OCI-LY3 (cell line): ENCODE measurements around the gene MOB3B.

ENCODE experiments used
- EZH2phosphoT487 ChIP-seq: fragments of 200-600 bp; shearing (Covaris generic); IDR thresholded peaks from 2 replicates; pipeline ENCODE4 v1.6.1; 2018; ENCODE audit warnings: antibody characterized with exemption, mixed run types, low read depth
- TF ChIP-seq, protein P1 (sequence below): fragments of 200-600, 300-600 bp; sonication (generic); IDR thresholded peaks from 2 replicates; pipeline ENCODE4 v1.5.1; 2014; ENCODE audit warnings: antibody characterized with exemption, low read length, low read depth

GRCh38 chr9:27335075-27335474 is 194.5 kb downstream of the MOB3B start:
- TF ChIP-seq, protein P1, sequence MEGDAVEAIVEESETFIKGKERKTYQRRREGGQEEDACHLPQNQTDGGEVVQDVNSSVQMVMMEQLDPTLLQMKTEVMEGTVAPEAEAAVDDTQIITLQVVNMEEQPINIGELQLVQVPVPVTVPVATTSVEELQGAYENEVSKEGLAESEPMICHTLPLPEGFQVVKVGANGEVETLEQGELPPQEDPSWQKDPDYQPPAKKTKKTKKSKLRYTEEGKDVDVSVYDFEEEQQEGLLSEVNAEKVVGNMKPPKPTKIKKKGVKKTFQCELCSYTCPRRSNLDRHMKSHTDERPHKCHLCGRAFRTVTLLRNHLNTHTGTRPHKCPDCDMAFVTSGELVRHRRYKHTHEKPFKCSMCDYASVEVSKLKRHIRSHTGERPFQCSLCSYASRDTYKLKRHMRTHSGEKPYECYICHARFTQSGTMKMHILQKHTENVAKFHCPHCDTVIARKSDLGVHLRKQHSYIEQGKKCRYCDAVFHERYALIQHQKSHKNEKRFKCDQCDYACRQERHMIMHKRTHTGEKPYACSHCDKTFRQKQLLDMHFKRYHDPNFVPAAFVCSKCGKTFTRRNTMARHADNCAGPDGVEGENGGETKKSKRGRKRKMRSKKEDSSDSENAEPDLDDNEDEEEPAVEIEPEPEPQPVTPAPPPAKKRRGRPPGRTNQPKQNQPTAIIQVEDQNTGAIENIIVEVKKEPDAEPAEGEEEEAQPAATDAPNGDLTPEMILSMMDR: no peak
- no peak for TF ChIP-seq EZH2phosphoT487
